ENCODE measurements around the gene KRTAP1-1.
"Not testable (repeated sequence)": the region's sequence is repeated elsewhere in the genome, so short reads cannot be mapped to it uniquely, and the experiment has no call there.

KRTAP1-1 gene

GRCh38 chr17:41040783-41041571, at the start of gene KRTAP1-1:
Gene KRTAP1-1, minus strand, starts transcription at chr17:41041450. Its CDS starts 53 bp downstream, at chr17:41041397.
- peaks cover 17% of the 10 kb centered on the region for H3K9me3 Mint-ChIP-seq
- not testable (repeated sequence) for DNase-seq; H3K27me3 Mint-ChIP-seq (ENCODE audit: low read depth, poor library complexity); H3K27ac Mint-ChIP-seq; H3K4me1 Mint-ChIP-seq; H3K36me3 Mint-ChIP-seq (ENCODE audit: low read depth); H3K4me3 Mint-ChIP-seq

- H3K4me3 Mint-ChIP-seq; H3K4me1 Mint-ChIP-seq; H3K27me3 Mint-ChIP-seq (ENCODE audit: low read depth, poor library complexity); H3K27ac Mint-ChIP-seq; DNase-seq; H3K36me3 Mint-ChIP-seq (ENCODE audit: low read depth): not testable (repeated sequence)
- peaks cover 19% of the 10 kb centered on the region for H3K9me3 Mint-ChIP-seq
Measured at GRCh38 chr17:41088760-41089352, 47.6 kb upstream of the KRTAP1-1 start.

GRCh38 chr17:41084100-41084856, 43.0 kb upstream of the KRTAP1-1 start, which contains the start of gene KRTAP4-7:
Gene KRTAP4-7, plus strand, starts transcription at chr17:41084150. Its CDS starts 57 bp downstream, at chr17:41084207.
- H3K36me3 Mint-ChIP-seq (ENCODE audit: low read depth); H3K27me3 Mint-ChIP-seq (ENCODE audit: low read depth, poor library complexity); H3K4me3 Mint-ChIP-seq; H3K9me3 Mint-ChIP-seq; DNase-seq; H3K4me1 Mint-ChIP-seq; H3K27ac Mint-ChIP-seq: not testable (repeated sequence)

GRCh38 chr17:41083427-41083826, 42.2 kb upstream of the KRTAP1-1 start:
- not testable (repeated sequence) for H3K27me3 Mint-ChIP-seq (ENCODE audit: low read depth, poor library complexity); H3K27ac Mint-ChIP-seq; H3K4me1 Mint-ChIP-seq; DNase-seq; H3K9me3 Mint-ChIP-seq; H3K36me3 Mint-ChIP-seq (ENCODE audit: low read depth); H3K4me3 Mint-ChIP-seq

GRCh38 chr17:41082626-41083025, 41.4 kb upstream of the KRTAP1-1 start:
- no peaks in the 10 kb centered on the region for H3K9me3 Mint-ChIP-seq
- H3K27me3 Mint-ChIP-seq (ENCODE audit: low read depth, poor library complexity), result peaks cover 5% of the 10 kb centered on the region
- no peak for DNase-seq
- no peak overlapping the region for H3K27ac Mint-ChIP-seq
- H3K36me3 Mint-ChIP-seq (ENCODE audit: low read depth), result no peaks in the 10 kb centered on the region
- no peak overlapping the region for H3K4me3 Mint-ChIP-seq
- TF ChIP-seq CTCF (IDR thresholded peaks at IDR 0.05), result no peak
- H3K4me1 Mint-ChIP-seq, result no peaks in the 10 kb centered on the region

GRCh38 chr17:41076788-41077187, 35.5 kb upstream of the KRTAP1-1 start:
- Mint-ChIP-seq H3K27ac (no peak overlapping the region), H3K4me1 (no peaks in the 10 kb centered on the region), H3K36me3 (ENCODE audit: low read depth) (no peaks in the 10 kb centered on the region), H3K4me3 (no peak overlapping the region), H3K9me3 (no peaks in the 10 kb centered on the region), H3K27me3 (ENCODE audit: low read depth, poor library complexity) (peaks cover 7% of the 10 kb centered on the region)
- no peak for DNase-seq
- TF ChIP-seq CTCF (IDR thresholded peaks at IDR 0.05), result no peak

- Mint-ChIP-seq H3K27ac (no peak overlapping the region), H3K27me3 (ENCODE audit: low read depth, poor library complexity) (peaks cover 7% of the 10 kb centered on the region), H3K36me3 (ENCODE audit: low read depth) (no peaks in the 10 kb centered on the region), H3K4me1 (no peaks in the 10 kb centered on the region), H3K9me3 (no peaks in the 10 kb centered on the region), H3K4me3 (no peak overlapping the region)
- no peak for DNase-seq
- TF ChIP-seq CTCF (IDR thresholded peaks at IDR 0.05), result no peak
Measured at GRCh38 chr17:41073676-41074075, 32.4 kb upstream of the KRTAP1-1 start.

Data from nephron progenitor cell (in vitro differentiated cells).